HG03039 (cell line): ENCODE measurements around the gene RASSF8.

ENCODE experiments used
- ATAC-seq: cut with Tn5 transposase; IDR thresholded peaks from one replicate; pipeline ENCODE4 v1.9.1; 2021; ENCODE audit warnings: mild to moderate bottlenecking, moderate library complexity; ENCODE audit not compliant: unreplicated experiment

The RASSF8 gene

DNA sequence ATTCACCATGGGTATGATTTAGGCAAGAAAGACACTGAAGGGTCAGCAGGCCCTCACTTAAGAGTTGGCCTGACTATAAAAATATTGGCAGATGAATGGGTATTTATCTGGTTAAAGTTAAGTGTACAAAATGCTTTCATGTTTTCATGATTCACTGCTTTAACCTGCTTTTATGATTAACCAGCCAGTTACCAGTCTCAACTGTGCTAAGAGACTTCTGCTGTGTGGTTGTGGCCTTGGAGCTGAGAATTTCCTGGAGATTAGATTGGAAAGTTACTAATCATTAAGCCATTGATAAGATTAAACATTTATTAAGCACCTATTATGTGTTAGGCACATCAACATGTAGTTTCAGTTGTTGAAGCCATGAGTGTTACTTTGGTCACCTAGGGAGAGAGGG lies 68.9 kb downstream of the RASSF8 start:
- ATAC-seq, result no peak

GRCh38 chr12:26028953-26029735 lies 70.7 kb downstream of the RASSF8 start:
- ATAC-seq, result no peak

- no peak for ATAC-seq
Observed at GRCh38 chr12:26029736-26030022, 71.2 kb downstream of the RASSF8 start.

- no peak for ATAC-seq
Observed at GRCh38 chr12:26030371-26030770, 71.9 kb downstream of the RASSF8 start.

GRCh38 chr12:26031318-26031717 lies 72.8 kb downstream of the RASSF8 start:
- ATAC-seq, result no peak

- no peak for ATAC-seq
Observed at GRCh38 chr12:26031827-26032226, 73.3 kb downstream of the RASSF8 start.

DNA sequence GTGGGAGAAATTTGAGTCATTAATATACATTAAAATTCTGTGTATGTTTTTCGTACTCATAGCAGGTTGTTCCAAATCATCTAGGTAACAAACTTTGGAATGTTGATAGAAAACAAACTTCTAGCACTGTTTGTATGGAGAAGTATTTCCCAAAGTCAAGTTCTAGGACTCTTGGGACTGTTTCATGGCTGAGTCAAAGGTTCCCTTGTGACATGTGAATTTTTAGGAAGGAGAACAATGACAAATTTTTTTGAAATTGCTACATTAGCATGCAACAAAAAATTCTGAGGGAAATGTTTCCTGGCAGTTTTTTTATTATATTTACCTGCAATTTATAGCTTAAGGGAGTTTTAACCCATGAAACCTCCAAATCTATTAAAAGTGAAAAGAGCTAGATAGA lies 73.8 kb downstream of the RASSF8 start:
- ATAC-seq, result no peak

DNA sequence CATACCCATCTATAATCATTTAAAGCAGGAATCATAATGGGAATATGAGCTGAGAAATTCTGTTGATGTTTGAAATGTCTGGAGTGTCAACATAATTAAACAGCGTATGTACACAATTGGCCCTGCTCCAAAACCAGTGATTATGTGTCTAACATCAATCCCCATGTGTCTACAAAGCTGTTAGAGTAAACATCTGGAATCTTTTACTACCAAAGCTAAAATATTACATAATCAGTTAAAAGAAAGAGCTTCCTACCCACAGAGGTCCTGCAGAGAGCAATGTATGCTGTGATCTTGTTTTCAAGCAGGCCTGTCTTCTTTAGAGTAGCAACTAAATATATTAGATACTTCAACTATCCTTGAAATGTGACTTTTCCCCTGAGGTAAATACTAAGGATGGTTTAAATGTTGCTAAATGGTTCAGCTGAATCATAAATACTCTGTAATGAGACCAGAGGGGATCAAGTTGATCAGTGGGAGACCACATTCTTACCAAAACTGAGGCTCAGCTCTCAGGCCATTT lies 74.3 kb downstream of the RASSF8 start:
- no peak for ATAC-seq

DNA sequence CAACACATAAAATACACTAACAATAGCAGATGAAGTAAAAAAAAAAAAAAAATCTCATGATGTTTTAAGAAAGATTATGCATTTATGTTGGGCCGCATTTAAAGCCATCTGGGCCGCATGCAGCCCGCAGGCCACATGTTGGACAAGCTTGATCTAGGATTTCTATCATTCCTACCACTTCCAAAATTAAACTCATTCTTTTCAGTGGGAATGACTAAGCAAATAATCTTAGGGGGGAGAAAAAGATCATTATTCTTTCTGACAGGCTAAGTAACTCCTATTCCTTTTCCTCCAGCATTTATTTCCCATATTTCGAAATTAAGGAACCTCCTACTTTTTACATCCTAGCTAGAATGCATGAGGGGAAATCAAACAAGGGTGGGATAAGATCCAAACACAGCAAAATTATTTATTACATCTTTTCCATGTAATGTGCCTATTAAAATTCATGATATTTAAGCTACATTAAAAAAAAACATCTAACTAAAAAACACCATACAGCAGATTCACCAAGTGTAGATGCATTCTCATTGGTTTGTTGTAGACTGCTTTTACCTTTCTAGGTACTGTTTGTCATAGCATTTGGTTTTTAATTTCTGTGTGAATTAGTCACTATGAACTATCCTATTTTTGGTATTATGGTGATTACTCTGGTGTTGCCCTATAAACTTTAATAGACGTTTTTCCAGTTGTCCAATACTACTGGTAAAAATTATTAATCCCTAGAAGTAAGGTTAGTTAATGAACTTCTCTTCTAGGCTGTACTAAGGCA lies 76.1 kb downstream of the RASSF8 start:
- no peak for ATAC-seq

- ATAC-seq, result no peak
Observed at GRCh38 chr12:26036877-26037276, 78.4 kb downstream of the RASSF8 start.

- no peak for ATAC-seq
Observed at GRCh38 chr12:26037615-26038220, 79.2 kb downstream of the RASSF8 start.

DNA sequence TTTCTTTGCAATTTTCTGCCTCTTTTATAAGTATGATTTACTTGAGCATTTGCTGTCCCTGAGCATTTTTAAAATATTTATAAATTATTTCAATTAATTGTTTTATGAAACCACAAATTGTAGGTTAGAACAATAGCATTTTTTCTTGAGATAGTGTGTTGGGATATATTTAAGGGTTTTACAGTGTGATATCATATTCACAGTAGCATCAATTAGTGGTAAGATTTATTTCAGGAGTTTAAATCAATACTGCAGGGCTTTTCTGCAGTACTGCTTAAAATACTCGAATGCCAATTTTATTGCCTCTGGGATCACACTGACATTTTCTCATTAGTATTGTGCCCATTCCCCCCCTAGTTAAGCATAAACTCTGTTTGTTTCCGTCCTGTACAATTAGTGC lies 84.2 kb downstream of the RASSF8 start:
- no peak for ATAC-seq

- ATAC-seq, result no peak
Observed at GRCh38 chr12:26043135-26044006, 84.9 kb downstream of the RASSF8 start.

DNA sequence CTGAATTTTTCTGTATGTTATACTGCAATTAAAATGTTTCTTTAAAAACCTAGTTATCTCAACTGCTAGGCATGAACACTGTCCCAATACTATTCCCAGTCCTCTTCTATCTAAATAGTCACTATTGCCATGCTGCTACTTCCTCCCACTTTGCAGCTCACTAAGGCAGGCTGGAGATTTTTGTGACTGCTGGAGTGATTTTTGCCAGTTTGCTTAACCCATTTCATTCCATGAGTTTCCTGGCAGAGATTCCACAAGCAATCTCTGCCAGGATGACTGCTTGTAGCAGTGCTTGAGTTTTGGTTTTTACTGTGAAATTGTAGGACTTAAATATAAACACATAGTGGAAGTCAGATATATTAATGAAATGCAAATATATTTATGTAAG lies 85.5 kb downstream of the RASSF8 start:
- ATAC-seq, result no peak

DNA sequence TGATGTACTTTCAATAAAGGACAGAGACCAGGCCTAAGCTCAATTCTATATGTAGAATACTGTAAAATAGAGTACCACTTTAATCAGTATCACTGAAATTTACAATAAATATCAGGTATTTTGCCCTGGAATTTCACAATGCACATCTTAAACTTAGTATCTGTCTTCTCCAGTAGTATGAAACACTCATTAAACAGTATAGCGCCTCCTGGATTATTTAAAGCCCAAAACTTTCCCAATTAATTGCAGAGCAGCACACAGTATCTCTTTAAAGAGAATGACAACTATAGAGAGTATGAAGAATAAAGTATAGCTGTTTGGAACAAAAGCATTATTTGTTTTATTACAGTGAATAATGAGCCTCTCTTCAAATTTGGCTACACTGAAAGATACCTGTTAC lies 86.1 kb downstream of the RASSF8 start:
- ATAC-seq, result no peak

- no peak for ATAC-seq
Observed at GRCh38 chr12:26046203-26046602, 87.7 kb downstream of the RASSF8 start.

DNA sequence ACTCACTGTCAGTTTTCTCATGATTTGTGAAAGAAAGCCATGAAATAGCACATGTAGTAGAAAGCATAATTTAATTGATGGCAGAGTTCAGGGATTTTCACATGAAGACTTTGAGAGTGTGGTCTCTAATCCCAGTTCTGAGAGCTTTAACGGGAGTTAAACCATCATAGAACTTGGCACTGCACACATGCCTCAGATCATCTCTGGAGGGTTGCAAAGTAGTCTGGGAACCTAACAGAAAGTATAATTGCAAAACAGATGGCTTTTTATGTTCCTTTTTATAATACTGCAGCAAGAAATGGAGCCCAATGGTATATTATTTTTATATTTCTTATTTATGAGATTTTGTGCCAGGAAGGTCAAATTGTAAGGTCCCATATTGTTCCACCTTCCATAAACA lies 88.4 kb downstream of the RASSF8 start:
- no peak for ATAC-seq

- no peak for ATAC-seq
Observed at GRCh38 chr12:26047401-26048226, 89.1 kb downstream of the RASSF8 start.

DNA sequence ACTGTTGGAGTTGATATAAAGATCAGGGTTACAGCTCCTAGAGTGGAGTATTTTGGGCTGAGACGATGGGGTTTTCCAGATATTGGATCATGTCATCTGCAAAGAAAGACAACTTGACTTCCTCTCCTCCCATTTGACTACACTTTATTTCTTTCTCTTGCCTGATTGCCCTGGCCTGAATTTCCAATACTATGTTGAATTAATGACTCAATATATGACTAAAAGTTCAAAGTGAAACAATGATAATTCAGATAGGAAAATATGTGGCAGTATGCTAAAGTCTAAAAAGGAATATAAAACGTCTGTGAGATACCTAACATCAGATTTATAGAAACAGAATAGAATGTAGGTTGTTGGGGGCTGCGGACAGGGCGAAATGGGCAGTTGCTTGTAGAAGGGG lies 94.2 kb downstream of the RASSF8 start:
- no peak for ATAC-seq

GRCh38 chr12:26054383-26054782 lies 95.9 kb downstream of the RASSF8 start:
- ATAC-seq, result no peak
